HG02884 (cell line): ENCODE measurements around the gene PES1.
"Not testable (repeated sequence)": the region's sequence is repeated elsewhere in the genome, so short reads cannot be mapped to it uniquely, and the experiment has no call there.

ENCODE experiments used
- ATAC-seq: cut with Tn5 transposase; IDR thresholded peaks from one replicate; pipeline ENCODE4 v1.9.1; 2021; ENCODE audit warnings: mild to moderate bottlenecking, moderate library complexity; ENCODE audit not compliant: unreplicated experiment

PES1 gene

DNA sequence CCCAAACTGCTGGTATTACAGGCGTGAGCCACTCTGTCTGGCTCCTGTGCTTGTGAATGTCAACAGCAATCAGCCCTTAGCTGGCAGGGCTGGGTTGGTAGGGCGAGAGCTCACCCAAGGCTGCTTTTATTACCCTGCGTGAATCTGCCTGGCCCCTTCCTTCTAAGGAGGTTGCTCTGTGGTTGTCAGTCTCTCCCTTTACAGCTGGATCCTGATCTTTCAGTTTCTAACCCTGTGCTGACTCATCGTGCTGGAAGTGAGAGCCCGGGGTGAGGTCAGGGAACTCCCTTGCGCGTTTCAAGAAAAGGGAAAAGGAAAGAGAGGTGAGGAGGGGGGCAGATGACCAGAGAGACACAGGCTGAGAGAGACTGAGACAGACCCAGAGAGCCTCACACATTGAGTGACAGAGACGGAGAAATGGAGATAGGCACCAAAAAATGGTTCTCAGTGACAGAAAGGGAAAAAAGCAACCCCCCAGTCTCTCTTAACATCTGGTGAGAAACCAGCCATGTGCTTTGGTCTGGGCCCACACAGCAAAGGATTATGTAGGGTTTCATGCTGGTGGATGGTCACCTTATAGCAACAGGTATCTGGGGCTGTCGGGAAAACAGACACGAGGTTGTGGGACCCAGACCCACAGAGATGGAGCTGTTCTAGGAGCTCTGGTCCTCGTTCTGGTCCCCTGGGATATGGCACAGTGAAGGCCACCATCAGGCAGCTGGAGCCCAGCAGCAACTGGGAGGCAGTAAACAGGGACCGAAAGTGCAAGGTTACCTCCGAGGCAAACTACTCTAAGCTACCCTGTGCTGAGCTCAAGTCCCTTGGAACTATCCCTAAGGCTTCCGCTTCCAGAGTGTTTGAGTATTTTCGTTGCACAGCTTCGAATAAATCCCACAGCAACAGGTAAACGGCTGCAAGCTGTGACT is 17.8 kb upstream of the PES1 start:
- ATAC-seq: no peak

DNA sequence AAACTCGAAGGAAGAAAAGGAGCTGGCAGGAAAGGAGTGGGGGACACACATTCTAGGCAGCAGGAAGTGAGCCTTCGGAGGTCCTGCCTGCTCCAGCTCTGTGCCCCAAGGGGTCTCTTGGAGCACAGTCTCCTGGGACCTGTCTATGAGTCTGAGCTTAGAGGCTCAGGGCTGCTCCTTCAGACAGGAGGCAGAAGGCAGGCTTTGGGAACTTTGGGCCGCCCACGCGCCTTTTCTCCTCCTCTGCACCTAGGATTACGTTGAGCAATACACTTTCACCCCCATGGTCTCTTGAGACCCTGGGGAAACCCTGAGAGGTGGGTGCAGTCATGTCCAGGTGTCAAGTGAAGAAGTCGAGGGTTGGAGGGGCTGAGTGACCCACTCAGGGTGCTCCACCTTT is 16.2 kb upstream of the PES1 start:
- ATAC-seq: no peak

DNA sequence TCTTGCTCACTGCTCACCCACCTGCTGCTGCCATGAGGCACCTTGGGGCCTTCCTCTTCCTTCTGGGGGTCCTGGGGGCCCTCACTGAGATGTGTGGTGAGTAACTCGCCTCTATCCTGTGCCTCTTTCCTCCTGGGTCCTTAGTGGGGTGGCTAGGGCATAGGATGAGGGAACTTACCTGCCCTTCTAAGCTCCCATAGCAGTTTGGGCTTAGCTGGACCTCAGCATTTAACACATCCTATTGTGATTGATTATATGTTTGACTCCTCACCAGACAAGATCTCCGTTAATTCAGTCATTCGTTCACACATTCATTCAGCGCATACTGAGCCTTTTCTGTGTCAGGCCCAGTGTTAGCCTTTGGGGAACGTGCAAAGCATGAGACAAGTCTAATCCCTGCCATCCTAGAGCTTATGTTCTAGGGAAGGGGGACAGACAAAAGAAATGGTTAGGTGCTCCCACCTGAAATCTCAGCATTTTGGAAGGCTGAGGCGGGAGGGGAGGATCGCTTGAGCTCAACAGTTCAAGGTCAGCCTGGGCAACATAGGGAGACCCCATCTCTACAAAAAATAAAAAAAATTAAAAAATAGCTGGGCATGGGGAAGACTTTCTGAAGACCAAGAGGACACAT is 15.7 kb upstream of the PES1 start:
- no peak for ATAC-seq

DNA sequence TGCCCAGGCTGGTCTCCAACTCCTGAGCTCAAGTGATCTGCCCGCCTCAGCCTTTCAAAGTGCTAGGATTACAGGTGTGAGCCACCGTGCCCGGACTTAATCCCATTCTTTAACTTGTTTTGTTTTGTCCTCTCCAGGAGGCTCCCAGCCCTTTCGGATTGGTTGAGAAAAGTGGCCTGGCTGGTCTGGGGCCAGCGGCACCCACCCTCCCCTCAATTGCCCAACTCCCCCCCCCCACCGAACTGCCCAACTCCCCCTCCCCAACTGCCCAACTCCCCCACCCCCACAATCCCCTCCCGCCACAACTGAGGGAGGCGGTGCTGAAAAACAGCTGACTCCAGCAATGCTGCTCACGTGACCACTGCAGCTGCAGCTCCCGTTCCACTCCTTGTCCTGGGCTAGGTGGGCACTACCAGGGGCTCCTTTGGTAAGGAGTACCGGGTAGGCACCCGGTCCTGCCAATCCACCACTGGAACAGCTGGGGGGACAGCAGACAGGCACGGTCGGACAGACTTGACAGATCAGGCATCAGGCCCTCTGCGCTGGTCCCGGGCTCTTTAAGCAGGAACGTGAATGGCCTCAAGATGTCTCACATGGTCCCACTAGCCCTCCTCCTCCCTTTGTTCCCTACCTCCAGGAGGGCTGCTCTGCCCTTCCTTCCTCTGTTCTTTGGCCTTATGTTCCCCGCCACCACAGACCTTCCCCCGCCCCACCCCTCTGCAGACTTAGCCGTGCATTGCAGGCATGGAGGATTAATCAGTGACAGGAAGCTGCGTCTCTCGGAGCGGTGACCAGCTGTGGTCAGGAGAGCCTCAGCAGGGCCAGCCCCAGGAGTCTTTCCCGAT is 15.0 kb upstream of the PES1 start, which contains the start of gene TCN2:
TSS of gene TCN2 (plus strand) at position 720 of the 845 bp plus-strand sequence. CDS start 158 bp downstream, outside the sequence.
- ATAC-seq: no peak

DNA sequence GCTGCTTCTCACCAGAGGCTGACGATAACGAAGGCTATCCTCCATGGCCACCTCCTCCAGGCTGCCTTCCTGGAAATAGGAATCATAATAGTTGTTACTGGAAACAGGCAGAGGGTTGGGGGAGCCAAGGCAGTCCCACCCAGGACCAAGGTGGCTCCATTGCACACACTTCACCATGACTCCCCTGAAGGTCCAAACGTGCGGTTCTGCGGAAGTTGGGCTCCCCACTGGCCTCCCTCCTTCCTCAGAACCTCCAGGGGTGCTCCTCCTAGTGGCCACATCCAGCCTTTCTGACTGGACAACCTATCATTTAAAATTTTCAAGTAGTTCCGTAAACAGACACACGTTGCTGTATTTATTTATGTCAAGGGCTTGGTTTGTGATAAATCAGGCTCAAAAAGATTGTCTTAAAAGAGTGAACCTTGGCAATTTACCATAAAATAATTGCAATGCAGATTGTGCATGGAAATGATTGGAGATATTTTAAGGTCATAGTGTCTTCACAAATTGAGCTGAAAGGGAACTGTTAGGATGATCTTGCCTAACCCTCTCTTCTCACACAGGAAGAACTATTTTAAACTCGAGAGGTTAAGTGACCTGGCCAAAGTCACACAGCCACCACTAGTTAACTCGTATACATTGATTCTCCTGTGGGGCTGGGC is 13.9 kb upstream of the PES1 start:
- no peak for ATAC-seq

DNA sequence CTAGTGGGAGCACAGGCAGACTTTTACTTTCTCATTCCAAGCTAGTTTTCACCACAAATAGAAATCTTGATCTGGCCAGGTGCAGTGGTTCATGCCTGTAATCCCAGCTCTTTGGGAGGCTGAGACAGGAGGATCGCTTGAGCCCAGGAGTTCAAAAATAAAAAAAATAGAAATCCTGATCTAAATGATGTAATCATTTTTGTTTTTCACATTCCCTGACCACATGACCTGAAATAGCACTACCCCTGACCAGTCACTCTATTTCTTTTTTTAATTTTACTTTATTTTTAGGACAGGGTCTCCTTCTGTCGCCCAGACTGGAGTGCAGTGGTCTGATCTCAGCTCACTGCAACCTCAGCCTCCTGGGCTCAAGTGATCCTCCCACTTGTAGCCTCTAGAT is 13.0 kb upstream of the PES1 start:
- ATAC-seq: no peak

DNA sequence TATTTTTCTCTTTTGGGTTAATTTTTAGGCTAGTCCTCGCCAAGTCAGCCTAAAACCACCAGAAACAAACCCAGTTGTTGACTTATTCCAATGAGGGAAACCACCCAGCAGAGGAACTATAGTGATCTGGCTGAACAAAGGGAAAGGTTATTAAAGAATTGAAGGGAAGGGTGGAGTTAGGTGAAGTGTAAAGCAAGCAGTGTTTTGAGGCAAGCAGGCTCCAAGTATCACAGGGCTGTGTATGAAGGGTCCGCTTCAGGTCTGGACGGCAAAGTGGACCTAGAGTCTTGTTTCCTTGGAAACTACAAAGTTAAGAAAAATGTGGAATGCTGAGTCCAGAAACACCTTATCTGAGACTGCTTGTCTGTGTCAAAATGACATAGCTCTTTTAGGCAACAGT is 12.1 kb upstream of the PES1 start:
- ATAC-seq: no peak

DNA sequence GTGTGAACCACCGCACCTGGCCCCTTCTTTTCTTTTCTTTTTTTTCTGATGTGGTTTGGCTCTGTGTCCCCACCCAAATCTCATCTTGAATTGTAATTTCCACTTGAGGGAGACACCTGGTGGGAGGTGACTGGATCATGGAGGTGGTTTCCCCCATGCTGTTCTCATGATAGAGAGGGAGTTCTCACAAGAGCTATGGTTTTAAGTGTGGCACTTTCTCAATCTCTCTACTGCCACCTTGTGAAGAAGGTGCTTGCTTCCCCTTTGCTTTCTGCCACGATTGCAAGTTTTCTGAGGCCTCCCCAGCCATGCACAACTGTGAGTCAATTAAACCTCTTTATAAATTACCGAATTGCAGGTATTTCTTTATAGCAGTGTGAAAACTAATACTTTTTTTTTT is 10.3 kb upstream of the PES1 start:
- no peak for ATAC-seq

DNA sequence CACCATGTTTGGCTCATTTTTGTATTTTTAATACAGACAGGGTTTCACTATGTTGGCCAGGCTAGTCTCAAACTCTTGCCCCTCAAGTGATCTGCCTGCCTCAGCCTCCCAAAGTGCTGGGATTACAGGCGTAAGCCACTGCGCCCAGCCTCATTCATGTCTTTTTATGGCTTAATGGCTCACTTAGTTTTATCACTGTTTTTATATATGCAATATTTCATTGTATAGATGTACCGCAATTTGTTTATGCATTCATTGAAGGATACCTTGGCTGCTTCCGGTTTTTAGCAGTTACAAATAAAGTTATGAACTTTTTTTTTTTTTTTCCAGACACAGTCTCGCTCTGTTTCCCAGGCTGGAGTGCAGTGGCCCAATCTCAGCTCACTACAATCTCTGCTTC is 9.8 kb upstream of the PES1 start:
- no peak for ATAC-seq

DNA sequence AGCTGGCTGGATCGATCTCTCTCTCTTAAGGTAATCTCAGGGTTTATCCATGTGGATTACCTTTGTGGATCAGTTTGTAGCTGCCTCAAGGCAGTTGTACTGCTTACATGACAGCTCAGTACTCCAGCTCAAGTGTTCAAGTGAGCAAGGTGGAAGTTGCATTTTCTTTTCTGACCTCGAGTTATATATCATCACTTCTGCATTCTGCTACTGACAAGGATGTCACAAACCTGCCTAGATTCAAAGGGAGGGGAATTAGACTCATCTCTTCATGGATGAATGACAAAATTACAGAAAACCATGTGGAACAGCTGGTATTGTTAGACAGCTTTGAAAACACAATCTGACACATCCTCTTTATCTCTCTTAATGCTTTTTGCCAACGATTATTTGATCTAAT is 9.2 kb upstream of the PES1 start:
- ATAC-seq: no peak

DNA sequence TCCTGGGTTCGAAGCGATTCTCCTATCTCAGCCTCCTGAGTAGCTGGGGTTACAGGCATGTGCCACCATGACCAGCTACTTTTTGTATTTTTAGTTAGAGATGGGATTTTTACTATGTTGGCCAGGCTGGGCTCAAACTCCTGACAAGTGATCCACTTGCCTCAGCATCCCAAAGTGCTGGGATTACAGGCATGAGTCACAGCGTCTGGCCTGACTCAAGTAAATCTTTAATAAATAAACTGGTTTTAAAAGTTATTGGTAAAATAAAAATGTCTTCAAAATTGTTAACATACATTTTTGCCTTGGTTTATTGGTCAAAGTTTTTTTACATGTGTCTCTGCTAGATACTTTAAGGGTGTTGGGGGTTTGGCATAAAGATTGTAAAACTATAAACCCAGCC is 7.3 kb upstream of the PES1 start:
- no peak for ATAC-seq

DNA sequence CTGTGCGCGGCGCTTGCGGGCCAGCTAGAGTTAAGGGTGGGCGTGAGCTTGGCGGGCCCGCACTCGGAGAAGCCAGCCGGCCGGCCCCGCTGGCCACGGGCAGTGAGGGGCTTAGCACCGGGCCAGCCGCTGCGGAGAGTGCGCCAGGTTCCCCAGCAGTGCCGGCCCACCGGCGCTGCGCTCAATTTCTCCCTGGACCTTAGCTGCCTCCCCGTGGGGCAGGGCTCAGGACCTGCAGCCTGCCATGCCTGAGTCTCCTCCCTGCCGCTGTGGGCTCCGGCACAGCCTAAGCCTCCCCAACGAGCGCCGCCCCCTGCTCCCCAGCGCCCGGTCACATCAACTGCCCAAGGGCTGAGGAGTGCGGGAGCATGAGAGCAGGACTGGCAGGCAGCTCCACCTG is 5.2 kb upstream of the PES1 start:
- no peak for ATAC-seq

DNA sequence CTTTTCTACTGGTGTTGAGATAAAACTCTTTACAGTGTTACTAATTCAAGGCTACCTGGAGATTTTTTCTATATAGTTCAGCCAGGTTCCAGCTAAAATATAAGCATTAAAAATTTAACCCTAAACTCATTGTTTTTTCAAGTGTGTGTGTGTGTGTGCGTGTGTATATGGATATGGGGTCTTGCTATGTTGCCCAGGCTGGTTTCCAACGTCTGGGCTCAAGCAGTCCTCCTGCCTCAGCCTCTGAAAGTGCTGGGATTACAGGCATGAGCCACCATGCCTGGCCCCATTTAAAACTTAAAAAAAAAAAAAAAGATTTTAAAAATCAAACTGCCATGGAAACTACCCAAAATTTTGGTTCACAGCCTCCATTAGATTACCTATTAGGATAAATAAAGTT is 4.5 kb upstream of the PES1 start:
- no peak for ATAC-seq

DNA sequence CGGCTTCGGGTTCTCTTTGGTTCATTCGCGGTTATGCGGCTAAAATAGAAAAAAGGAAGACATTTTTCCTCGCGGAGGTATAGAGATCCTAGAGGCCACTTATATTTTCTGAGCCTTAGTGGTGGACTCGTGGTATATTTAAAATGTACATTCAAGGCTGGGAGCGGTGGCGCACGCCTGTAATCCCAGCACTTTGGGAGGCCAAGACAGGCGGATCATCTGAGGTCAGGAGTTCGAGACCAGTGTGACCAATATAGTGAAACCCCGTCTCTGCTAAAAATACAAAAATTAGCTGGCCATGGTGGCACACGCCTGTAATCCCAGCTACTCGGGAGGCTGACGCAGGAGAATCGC is 627 bp upstream of the PES1 start:
- ATAC-seq: not testable (repeated sequence)

DNA sequence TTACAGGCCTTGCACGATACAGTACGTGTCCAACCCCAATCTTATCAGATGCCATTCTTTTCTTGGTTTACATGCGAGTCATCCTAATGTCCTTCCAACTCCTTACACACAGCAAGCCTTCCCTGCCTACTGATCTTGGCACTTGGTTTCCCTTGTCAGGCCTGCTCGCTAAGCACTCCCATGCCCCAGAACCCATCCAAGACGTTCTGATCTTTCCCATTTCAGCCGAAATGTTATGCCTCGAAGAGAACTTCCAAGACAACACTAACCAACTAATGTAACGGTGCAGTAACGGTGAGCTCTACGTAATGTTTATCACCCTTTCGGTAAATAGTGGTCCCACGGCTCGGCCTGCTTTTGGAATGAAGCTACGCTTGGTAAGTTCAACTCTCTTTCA is 521 bp downstream of the PES1 start:
- ATAC-seq: no peak

DNA sequence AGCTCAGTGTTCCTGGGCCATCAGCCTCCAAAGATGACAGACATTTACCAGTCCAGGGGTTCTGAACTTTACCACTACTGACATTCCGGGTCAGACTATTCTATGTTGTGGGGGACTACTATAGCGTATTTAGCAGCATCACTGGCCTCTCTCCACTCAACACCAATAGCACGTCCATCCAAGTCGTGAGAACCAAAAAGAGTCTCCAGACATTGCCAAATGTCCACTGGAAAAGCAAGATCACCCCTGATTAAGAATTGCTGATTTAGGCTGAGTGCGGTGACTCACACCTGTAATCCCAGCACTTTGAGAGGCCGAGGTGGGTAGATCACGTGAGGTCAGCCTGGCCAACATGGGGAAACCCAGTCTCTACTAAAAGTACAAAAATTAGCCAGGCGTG is 5.3 kb downstream of the PES1 start:
- no peak for ATAC-seq

DNA sequence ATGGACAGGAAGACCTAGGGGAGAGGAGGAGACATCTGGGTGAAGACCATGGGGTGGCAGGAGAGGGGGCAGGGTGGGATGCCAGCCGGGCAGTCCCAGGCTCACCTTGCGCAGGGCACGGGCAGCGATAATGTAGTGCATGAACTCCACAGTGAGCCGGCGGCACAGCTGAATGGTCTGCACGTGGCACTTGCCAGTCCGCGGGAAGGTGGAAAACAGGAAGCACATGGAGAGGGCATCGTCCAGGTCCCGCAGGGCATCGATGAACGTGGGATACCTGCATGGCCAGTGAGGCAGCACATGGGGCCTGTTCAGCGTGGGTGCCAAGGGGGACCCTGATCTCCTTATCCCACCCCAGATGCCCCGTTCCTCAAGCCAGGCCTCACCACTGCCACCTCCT is 7.3 kb downstream of the PES1 start:
- ATAC-seq: no peak

DNA sequence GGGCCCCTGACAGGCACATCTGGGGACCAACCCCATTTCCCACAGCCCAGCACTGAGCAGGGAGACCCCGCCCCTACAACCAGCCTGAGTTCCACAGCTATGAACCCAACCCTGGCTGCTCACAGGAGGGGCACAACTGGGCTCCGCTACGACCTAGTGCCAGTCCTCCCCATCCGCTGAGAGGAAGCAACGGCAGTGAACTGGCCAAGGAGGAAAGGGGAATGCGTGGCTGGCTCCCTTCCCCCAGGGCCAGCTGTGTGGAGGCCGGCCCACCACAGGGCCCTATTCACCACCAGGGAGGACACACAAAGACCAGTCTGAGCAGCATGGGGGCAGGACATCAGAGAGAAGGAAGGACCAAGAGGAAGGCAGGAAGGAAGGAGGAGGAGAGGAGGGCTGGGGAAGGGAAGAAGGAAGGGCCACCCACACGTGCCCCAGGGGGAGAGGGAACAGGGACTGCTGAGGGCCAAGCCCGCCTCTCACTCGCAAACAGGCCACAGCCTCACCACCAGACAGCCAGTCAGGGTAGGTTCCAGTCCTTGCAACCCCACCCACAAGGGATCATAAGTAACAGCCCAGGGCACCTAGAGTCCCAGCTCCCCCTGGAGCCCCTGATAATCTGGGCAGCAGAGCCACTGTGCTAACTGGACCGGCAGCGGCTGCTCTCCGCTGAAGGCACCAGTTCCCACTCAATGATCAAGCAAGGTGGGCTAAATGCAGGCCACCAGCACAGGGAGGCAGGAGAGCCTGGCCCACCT is 8.7 kb downstream of the PES1 start:
- ATAC-seq: no peak

DNA sequence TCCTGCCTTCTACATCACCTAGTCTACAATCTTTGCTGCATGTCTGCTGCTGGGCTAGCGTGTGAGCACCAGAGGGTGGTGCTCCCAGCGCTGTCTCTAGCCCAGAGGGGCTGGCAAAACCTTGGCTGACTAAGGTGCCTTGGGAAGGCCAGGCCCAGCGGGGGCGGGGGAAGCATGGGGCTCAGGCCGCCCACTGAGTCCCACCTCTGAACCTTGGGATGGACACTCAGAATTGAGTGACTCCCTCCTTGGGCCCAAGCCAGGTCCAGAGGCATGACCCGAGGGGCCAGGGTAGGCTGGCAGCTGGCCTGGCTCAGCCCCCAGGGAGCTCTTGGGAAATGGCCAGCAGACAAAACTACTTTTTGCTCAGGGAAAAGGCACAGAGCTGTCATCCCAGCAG is 9.7 kb downstream of the PES1 start:
- ATAC-seq: no peak

DNA sequence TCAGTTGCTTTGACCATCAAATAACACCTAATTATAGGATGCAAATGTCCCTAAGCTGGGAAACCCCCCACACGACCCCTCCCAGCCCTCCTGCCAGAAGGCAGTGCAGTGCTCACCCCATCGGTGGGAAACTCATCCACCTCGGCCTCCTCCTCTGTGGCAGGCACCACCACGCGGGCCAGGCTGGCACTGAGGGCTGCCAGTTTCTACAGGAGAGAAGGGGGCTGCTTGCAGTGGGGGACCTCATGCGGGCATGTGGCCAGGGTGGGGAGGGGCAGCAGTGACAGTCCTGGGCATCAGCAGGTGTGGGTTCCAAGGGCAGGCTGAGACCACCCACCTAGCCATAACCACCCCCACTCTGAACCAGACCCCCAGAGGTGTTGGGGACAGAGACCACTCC is 10.8 kb downstream of the PES1 start:
- ATAC-seq: no peak
